Measurements from ENCODE around the gene NMT2.

The NMT2 gene

DNA sequence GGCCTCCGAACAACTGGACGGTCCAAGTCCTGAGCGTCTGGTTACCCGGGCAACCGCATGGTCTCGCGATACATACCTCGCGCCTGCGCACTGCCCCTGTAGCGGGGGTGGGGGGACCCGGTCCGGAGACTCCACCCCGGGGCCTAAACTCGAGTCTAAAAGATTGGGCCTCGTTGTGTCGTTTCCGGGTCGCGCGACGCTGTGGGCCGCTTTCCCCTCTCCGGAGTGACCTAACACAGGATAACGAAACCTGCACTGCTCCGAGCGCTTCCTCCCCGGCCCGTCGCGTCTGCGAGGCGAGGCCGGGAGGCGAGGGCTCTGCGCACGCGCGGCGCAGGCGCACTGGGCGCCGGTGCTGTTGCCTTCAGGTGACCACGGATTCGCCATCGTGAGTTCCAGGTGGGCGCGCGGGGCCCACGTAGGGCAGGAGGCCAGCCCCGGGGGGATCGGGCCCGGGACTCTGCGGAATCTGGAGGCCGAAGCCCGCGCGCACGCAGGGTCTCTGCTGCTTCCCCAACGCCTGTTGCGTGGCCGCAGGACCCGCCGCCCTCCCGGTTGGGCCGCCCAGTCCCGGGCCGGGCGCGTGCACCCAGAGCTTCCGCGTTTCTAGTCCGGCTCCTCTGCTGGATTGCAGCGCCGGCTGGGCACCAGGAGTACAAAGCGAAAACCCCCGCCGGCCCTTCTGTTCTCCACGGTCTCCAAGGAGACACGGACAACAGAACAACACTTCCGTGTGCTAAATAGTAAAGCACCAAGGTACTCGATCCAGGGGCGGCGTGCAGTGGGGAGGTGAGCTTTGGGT lies 71.3 kb downstream of the NMT2 start, which contains the start of gene RPP38:
Gene RPP38, plus strand, starts transcription at position 345 of the 802 bp plus-strand sequence. CDS start 5,960 bp downstream, outside the sequence.
- DNase-seq = peak; percentile 74 to 100 (median 94)

GRCh38 chr10:15096661-15097010 lies 71.9 kb downstream of the NMT2 start:
- no peak for DNase-seq

DNA sequence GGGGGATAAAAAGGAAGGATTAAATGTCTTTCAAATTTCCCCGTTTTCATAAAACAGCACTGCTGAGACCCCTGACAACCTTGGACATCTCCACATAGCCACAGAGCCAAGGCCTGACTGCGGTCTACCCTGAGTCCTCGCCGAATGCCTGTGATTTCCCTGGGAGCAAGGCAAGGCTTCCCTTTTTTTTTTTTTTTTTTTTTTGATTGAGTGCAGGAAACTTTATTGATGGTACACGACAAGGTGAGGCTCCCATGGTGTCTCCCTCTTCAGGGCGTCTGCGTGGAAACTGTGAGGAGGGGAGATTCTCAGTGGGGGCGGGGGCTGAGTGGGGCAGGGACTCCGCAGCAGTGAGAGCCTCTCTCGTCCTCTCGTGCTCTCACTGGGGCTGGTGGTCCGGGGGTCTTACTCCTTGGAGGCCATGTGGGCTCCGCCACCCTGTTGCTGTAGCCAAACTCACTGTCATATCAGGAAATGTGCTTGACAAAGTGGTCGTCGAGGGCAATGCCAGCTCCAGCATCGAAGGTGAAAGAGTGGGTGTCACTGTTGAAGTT lies 75.6 kb downstream of the NMT2 start:
- DNase-seq = no peak

DNA sequence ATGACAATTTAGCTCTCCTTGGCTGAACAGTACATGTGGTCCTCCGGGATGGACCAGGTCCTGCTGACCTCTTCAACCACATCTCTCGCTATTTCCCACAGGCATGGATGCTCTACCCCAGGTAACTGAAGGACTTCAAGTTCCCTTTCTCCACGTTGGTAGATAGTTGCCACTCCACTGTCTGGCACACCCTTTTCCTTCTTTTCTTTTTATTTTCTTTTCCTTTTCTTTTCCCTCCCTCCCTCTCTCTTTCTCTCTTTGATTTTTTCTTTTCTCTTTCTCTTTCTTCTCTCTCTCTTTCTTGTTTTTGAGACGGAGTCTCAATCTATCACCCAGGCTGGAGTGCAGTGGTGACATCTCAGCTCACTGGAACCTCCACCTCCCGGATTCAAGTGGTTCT lies 77.1 kb downstream of the NMT2 start:
- DNase-seq = no peak

DNA sequence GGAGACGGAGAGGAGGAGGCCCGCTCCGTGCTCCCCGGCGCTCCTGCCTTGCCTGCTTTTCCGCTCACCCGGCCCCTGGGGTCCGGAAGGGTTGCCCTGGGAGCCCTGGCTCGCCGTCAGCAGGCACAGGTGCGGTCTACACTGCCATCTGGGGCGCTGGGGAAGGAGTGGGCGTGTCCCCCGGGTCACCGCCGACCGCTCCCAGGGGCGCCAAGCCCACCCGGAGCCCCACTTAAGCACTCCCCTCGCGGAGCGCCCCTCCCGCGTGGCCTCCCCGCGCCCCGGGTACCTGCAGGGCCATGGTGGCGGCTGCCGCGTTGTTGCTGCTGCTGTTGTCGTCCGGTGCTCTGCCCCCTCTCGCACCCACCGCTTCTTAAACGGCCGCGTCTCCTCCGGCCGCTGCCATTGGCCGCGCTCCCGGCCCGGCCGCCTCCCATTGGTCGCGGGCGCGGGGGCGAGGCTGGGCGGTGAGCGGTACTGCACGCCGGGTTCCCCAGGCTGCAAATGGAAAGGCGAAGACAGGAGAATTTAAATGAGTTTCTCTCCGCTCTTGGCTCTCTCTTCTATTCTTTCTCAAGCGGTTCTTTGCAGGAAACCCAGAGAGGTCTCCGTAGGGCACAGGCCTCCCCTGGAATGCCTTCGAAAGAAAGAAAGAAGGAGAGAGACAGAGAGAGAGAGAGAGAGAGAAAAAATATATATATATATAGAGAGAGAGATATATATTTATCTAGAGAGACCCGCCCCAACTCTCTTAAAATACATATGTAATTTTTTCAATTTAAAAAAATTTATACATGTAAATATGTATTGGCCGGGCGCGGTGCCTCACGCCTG lies 79.8 kb downstream of the NMT2 start, which contains the start of gene ACBD7:
Gene ACBD7, minus strand, starts transcription at position 349 of the 834 bp plus-strand sequence. Its CDS starts 48 bp downstream, at position 301.
- DNase-seq = peak in 57 of 58 donors; percentile 2 to 88 (median 68)

DNA sequence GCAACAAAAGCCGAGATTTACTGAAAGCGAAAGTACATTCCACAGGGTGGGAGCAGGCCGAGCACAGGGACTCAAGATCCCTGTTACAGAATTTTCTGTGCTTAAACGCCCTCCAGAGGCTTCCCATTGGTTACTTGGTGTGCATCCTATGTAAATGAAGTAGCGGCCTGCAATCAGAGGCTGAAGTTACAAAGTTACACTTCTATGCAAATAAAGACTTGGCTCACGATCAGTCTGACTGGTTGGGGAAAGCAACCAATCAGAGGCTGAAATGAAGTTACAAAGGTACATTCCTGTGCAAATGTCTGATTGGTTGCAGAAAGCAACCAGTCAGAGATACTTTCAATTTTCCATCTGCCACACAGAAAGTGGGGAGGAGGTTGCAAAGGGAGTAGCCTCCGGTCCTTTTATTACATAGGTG lies 84.0 kb downstream of the NMT2 start:
- peak in 36 of 58 donors; percentile 2 to 62 (median 22) for DNase-seq

DNA sequence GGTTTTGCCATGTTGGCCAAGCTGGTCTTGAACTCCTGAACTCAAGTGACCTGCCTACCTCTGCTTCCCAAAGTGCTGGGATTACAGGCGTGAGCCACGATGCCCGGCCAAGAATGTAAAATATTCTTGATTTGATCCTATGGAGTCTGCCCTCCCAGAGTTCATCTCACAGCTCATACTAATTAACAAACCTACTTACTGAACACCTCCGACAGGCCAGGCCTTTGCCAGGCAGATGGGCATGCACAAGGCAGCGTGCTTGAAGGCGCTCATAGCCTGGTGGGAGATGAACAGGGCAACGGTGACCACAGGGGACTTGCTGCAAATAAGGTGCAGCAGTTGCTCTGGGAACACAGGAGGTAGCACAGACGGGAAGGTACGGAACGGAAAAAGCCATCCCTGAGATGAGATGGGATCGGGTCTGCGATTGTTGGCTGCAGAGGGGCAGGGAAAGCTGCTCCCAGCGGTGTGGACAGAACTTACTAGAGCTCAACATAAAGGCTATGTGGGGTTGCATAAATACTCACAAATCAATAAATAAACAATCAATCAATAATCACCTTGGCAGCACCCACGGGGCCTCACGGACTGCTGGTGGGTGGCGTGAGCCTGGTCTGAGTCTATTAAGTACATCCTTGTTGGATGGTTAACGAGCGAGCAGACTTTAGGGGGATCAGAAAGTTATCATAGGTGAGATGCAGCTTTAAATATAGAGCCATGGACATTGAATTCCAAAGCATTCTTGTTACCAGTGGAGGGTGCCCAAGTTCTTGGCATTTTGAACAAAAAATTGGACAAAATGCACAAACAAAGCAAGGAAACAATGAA lies 84.6 kb downstream of the NMT2 start:
- DNase-seq = no peak

DNA sequence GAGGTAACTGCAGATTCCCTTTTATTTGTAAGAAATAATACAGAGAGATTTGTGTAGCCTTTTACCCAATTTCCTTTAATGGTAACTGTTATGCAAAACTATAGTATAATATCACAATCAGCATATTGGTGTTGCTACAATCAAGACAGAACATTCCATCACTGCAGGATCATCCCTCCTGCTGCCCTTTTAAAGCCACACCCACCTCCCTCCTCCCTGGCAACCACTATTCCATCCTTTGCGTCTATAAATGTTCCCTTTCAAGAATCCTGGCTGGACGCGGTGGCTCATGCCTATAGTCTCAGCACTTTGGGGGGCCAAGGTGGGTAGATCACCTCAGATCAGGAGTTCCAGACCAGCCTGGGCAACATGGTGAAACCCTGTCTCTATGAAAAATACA lies 93.1 kb downstream of the NMT2 start:
- DNase-seq = no peak

- DNase-seq = no peak
Observed at GRCh38 chr10:15072358-15072757, 96.1 kb downstream of the NMT2 start.

- no peak for DNase-seq
Observed at GRCh38 chr10:15069230-15069629, 99.3 kb downstream of the NMT2 start.

- DNase-seq = no peak
Observed at GRCh38 chr10:15068802-15069201, 99.7 kb downstream of the NMT2 start.

DNA sequence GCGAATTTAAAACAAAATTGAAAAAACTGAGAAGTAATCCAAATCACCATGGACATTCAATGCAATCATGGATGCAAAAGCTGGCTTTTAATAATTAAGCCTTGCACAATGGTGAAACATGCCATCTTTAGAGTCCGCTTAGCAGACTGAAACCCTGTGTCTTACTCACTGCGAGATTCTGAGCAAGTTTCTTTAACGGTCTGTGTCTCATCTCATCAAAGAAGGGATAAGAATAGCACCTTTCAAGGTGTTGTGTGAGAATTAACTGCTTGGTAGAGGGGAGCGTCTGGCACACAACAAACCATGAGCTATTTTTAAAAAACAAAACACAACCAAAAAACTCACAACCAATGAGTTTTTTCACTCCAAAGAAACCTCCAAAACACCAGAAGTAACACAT lies 101.3 kb downstream of the NMT2 start:
- no peak for DNase-seq

DNA sequence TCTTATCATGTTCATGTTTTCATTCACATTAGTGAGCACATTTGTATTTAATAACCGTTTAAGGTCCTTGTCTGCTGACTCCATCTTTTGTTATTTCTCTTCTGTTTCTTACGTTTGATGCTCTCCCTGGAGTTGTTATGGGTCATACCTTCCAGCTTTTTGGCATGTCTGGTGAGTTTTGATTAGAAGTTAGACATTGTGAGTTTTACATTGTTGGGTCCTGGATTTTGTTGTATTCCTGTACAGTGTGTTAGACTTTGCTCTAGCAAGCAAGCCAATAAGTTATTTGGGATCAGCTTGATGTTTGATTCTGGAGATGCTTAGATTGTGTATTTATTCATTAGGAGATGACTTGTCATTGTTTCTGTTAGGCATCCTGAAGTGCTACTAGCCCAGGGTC lies 107.9 kb downstream of the NMT2 start:
- no peak for DNase-seq

DNA sequence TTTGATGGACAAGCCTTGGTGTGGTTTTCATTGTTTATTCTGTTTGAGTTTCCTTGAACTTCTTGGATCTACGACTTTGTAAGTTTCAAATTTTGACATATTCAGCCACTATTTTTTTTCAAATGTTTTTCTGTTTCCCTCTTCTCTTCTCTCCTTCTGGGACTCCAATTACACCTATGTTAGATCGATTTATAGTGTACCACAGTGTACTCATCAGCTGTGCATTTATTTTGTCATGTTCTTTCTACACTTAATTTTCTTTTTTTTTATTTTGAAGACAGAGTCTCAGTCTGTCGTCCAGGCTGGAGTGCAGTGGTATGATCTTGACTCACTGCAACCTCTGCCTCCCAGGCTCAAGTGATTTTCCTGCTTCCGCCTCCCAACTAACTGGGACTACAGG lies 108.6 kb downstream of the NMT2 start:
- DNase-seq = no peak

GRCh38 chr10:15058689-15059088 lies 109.8 kb downstream of the NMT2 start:
- DNase-seq = no peak

All from anterior cingulate cortex (tissue), 58 donors.